Activated CD8-positive, alpha-beta memory T cell treated with anti-CD3 and anti-CD28 coated beads for 4 hours (primary cell): Measurements from ENCODE around the gene HDAC8.
"Not testable (repeated sequence)": the region's sequence is repeated elsewhere in the genome, so short reads cannot be mapped to it uniquely, and the experiment has no call there.

Source experiments
- DNase-seq, 2 donors: peaks; one replicate each; pipeline ENCODE4 v3.0.0-alpha.2; 2020; ENCODE audit warnings: low read depth in 2 of 2

The HDAC8 gene

GRCh38 chrX:72572248-72573157 is at the start of gene HDAC8:
HDAC8 (minus strand) TSS chrX:72572843; CDS start chrX:72572761, 82 bp downstream.
- peak in 1 of 2 donors; percentile 14 for DNase-seq

GRCh38 chrX:72621625-72622485 is 49.2 kb upstream of the HDAC8 start:
- DNase-seq = no peak

DNA sequence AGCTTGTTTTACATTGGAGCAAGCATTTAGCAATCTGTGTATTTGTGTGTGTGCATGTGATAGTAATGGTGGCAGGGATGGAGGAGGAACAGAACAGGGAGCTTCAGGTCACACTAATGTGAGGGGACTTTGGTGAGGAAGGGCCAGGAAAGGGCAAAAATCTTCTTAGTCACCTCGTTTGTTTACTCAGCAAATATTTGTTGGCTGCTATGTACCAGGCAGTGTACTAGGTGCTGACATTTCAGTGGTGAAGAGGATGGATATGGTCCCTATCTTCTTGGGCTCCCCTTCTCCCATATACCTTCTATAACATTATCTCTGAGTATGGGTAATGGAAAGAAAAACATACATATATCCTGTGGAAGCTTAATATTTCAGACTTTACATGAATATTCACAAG is 48.5 kb upstream of the HDAC8 start:
- no peak for DNase-seq

GRCh38 chrX:72620550-72621145 is 48.0 kb upstream of the HDAC8 start:
- DNase-seq = no peak

DNA sequence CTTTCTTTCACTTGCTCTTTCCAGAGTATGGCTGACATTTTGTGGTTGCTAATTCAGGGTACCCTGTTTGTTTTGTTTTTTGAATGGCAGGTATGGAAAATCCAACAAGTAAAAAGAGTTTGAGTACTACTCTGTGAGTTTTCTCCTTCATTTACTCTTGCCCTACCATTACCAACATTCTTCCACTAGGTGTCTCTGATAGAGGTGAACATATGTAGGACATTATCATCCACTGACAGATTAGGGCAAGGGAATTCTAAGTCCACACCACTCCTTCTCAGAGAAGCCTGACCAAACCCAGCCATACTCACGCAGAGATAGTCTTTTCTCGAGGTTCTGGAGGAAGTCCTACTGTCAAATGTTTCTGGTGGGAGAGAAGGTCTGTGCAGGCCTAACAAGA is 36.7 kb upstream of the HDAC8 start:
- no peak for DNase-seq

- DNase-seq = no peak
Measured at GRCh38 chrX:72604705-72605104, 32.1 kb upstream of the HDAC8 start.

GRCh38 chrX:72604112-72604511 is 31.5 kb upstream of the HDAC8 start:
- no peak for DNase-seq

- DNase-seq = not testable (repeated sequence)
Measured at GRCh38 chrX:72591038-72591437, 18.4 kb upstream of the HDAC8 start.

DNA sequence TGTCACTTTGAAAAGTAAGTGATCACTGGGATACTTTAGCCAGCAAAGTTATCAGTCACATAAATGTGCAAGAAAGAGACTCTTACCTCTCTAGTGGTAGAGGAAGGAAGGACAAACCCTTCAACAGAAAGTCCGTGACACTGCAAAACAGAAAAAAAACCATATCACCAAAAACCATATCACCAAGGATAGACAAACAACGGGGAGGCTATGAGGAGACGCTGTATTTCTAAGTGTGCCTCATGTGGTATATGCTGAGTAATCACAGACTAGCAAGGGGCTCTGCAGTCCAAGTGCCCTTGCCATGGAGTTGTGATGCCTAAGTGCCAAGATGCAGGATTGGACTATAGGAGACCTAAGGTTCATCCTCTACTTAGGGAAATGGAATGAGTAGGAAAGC is 11.5 kb upstream of the HDAC8 start:
- DNase-seq = no peak

DNA sequence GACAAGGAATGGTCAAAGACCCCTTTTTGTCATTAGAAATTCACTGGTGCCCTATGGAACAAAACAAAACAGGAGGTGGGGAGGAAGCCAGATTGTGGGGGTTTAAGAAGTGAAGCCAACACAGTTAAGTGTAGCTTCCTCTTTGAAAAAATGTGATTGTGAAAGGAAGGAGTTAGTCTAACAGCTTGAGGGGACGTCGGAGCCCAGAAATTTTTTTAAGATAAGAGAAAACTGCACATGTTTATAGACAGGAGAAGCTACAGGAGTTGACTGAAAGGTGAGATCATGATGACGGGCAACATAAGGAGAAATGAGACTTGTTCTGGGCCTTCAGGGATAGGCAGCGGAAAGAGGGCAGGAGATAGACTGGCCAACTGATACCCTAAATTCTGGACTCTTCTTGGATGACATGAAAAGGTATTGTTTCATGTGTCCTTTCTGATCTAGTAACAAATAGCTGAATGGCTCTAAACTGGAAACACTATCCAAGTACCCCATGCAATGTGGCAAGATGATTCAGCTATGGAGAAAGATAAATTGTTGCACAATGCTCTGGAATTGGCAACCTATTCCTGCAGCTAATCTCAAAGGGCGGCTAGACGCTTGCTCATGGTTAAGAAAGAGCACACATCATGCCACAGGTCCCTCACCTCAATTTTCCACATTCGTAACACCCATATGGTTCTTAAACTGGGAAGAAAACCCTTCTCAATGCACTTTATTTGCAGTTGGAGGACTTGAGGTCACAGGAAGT is 3.7 kb upstream of the HDAC8 start:
- no peak for DNase-seq

DNA sequence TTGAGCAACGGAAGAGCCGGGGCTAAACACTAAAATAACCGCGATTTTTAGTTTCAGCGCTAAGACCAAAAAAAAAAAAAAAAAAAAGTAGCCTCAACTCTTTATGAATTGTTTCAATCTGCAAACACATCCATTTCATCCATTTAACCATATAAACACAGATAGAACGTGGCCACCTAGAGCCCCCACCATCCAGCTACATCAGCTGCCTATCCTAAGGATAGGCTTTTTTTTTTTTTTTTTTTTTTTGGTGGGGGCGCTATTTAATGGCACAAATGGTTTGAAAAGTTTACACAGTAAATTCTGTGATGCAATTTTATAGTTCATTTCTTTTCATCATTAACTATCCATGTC is 492 bp upstream of the HDAC8 start:
- no peak for DNase-seq

GRCh38 chrX:72569786-72570185 is 2.9 kb downstream of the HDAC8 start:
- no peak for DNase-seq

GRCh38 chrX:72568406-72569092 is 4.1 kb downstream of the HDAC8 start:
- DNase-seq = no peak

- DNase-seq = no peak
Measured at GRCh38 chrX:72566448-72566847, 6.2 kb downstream of the HDAC8 start.

GRCh38 chrX:72559655-72560054 is 13.0 kb downstream of the HDAC8 start:
- DNase-seq = not testable (repeated sequence)

GRCh38 chrX:72554448-72555140 is 18.0 kb downstream of the HDAC8 start:
- DNase-seq = no peak

DNA sequence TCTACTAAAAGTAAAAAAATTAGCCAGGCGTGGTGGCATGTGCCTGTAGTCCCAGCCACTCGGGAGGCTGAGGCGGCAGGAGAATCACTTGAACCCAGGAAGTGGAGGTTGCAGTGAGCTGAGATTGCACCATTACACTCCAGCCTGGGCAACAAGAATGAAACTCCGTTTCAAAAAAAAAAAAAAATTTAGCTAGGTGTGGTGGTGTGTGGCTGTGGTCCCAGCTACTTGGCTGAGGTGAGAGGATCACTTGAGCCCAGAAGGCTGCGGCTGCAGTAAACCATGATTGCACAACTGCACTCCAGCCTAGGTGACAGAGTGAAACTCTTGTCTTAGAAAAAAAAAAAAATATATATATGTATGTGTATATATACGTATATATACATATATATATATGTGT is 20.2 kb downstream of the HDAC8 start:
- DNase-seq = not testable (repeated sequence)

DNA sequence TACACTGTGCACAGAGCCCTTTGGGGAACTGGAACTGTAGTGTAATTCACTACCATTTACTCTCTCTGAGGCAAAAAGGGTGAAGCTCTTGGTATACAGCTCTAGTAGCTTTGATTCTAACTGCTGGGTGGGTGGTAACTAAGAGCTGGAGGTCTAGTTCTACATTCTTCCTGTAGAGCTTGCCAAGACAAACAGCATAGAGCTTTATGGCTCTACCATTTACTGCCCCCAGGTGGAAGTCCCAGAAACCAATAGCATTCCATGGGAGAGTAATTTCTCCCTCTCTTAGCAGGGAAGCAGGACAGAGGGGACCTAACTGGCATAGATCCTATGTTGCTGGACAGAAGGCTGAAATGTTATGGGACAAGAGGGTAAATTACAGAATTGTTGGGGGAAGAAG is 26.7 kb downstream of the HDAC8 start:
- DNase-seq = no peak

GRCh38 chrX:72540318-72540717 is 32.3 kb downstream of the HDAC8 start:
- no peak for DNase-seq

GRCh38 chrX:72539822-72540221 is 32.8 kb downstream of the HDAC8 start:
- no peak for DNase-seq
